Measurements from ENCODE around the gene POLDIP3.

Gene POLDIP3, protein sequence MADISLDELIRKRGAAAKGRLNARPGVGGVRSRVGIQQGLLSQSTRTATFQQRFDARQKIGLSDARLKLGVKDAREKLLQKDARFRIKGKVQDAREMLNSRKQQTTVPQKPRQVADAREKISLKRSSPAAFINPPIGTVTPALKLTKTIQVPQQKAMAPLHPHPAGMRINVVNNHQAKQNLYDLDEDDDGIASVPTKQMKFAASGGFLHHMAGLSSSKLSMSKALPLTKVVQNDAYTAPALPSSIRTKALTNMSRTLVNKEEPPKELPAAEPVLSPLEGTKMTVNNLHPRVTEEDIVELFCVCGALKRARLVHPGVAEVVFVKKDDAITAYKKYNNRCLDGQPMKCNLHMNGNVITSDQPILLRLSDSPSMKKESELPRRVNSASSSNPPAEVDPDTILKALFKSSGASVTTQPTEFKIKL

DNA sequence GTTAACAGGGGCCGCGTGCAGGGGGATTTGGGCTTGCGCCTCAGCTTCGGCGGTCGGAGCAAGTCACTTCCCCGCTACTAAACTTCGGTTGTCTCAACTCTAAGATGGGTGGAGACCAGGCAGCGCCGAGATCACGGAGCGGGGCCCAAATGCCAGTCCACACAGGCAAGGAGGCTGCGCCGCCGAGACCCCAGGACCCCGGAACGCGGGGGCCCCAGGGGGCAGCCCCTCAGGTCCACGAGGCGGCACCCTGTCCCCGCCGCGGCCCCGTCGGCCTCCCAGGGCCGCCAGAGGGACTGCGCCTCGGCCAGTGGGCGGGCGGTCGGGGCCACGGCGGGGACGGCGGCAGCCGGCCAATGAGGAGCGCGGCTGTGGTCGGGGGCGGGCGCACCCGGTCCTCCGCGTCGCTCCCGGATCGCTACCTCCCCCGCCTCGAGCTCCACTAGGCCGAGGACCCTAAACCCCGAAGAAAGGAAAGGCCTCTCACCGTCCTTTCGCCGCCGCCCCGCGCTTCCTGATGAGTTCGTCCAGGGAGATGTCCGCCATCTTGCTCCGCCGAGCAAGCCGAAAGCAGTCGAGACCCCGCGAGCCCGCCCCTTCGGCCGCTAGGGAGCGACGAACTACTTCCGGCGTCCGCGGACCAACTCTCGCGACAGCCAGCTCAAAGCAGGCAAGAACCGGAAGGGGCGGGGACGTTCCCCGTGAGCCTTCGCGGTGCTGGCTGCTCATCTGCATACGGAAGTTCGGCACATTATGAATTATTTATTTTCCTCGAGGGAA is at the start of gene POLDIP3:
Gene POLDIP3, minus strand, starts transcription at position 572 of the 780 bp plus-strand sequence. Its CDS starts 26 bp downstream, at position 546.
- peak; percentile 99 for DNase-seq

DNA sequence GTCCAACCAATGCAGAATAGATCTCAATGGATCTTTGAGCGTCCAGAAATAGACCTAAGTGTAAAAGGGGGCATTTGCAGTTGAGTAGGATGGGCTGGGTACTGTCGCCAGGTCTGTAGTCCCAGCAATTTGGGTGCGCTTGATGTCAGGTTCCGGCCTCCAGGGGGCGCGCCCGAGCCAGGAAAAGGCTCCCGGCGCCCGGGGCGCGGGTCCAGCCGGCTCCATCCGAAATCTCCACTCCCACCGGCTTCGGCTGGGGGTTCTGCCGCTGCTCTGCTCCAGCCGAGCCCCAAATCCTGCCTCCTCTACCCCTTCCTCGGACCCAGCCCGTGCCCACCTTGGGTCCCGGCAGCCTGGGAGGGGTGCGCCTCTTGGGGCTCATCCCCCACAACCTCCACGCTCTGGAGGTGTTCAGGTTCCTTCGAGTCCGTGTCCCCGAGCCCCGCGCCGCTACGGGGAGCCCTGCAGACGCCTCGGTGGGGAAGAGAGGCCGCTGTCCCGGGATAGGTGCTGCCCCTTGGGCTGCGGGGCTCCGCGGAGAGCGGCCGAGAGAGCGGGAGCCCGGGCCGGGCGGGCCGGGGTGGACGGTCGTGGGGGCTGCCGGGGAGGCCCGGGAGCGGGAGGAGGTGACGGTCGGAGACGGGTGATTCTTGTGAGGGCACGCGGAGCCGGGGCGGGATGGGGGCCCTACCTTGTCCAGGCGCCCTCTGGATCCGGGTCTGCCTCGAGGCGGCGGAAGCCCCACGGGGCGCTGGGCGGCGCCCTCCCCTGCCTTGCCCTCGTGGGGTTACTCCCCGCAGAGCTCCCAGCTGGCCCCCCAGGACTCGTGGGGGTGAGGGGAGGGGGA is 47.5 kb upstream of the POLDIP3 start:
- peak; percentile 57 for DNase-seq

DNA sequence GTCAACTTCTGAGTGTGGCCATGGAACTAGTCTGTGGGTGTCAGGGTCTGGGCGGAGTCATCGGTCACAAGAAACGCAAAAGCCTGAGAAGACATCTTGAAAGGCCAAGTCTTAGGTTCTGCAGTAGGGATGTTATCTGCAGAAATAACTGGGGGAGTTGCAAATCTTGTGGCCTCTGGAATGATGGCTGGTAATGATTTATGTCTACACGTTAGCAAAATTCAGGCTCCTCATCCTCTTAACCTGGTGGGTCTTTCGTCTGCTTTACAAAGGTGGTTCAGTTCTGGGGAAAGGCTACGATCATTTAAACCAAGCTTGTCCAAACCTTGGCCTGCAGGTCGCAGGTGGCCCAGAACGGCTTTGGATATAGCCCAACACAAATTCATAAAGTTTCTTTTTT is 41.9 kb upstream of the POLDIP3 start:
- no peak for DNase-seq

DNA sequence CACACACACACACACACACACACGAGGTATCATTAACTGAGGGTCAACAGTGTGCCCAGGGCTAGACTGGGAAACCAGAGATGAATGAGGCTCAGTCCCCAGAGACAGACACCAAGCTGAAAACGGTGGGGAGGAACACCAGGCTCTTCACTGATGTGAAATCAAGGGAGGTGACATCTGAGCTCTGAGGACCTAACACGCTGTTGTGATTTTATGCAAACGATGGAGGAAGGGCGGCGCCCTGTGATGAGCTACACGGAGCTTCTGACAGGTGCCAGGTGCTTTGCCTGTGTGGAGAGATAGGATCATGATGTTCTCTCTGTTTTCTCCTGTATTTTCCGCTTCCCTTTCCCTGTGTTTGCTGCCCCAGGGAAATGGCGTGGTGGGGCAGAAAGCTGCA is 41.0 kb upstream of the POLDIP3 start:
- peak; percentile 69 for DNase-seq

DNA sequence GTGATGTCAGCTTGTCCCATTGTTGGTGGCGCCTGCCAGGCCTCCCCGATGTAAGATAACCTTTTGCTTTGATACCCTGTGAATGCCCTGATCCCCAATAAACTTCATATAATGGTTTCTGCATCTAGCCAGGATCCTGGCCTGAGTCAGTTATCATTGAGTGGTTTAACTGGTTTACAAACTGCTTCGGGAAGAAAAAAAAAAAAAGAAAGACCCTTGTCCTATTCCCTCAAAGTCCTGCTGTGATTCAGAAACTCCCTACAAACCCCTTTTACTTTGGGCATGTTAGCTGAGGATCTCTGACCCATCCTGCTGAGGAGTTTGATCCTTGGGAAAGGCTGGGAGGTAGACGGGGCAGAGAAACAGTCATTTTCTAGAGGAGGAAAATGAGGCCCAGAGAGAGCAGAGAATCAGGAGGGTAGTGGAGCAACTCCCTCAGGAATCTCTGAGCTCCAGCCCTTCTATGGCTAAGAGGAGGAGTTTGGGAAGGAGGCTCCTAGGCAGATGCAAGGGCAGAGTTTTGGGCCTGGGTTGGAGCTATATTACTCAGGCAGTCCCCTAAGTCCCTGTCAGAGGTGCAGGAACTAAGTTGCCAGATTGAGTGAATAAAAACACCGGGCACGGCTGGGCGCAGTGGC is 39.9 kb upstream of the POLDIP3 start:
- no peak for DNase-seq

DNA sequence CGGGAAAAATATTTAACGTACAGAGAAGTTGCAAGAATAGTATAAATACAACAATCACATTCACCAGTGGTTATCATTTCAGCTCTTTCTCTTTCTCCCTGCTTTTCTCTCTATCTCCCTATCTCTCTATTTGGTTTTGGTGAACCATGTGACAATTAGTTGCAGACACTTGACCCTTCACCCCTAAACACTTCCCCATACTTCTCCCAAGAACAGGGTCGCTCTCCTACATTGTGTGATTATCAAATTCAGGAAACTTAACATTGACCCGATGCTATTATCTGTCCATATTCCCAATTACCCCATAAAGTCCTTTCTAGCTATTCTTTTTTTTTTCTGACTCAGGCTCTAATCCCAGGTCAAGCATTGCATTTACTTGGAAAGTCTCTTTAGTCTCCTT is 39.3 kb upstream of the POLDIP3 start:
- no peak for DNase-seq

DNA sequence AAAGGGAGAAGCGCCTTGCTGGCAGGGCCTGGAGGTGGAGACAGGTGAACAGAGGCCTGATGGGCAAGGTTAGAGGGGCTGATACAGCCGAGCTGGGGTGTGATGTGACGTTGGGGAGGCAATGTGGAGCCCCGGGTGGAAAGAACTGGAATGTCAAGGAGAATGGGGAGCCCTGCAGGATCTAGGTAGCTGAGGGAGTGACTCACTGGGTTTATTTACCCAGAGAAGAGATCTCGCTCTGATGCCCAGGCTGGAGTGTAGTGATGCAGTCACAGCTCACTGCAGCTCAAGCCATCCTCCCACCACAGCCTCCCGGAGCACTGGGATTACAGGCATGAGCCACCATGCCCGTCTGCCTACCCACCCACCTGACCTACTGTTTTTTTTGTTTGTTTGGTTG is 36.5 kb upstream of the POLDIP3 start:
- DNase-seq = no peak

DNA sequence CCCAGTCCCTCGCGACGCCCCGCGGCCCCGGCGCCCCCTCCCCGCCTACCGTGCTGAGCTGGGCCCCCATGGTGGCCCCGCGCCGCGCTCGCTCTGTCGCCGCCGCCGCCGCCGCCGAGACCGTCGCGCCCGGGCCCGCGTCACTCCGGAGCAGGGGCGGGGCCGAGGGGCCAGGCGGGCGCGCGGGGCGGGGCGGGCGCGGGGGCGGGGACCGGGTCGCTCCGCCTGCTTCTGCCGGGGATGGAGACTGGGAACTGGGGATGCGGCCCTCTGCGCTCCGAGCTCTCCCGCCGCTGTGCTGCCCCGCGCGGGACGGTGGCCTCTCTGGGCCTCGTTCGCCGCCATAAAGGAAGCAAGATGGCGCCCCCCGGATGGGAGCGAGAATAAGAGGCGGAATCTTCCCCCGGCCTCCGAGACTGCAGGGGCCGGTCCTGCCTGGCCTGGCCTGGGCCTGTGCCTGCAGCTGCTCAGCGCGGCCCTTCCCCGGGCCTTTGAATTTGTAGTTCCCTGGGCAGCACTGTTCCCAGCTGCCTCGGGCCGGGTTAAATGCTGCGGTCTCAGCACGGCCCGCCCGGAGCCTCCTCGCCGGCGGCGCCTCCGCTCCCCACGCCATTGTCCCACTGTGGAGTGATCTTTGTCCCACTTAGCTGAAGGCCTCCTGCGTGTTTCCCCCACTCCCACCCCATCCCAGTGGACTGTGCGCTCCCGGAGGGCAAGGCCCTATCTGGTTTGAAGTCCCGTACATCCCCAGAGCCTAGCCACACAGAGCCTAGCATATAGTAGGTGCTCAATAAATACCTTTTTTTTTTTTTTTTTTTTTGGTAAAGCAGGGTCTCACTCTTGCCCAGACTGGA is 34.8 kb upstream of the POLDIP3 start, which contains the start of gene CYB5R3:
Gene CYB5R3, minus strand, starts transcription at position 147 of the 854 bp plus-strand sequence. Its CDS starts 77 bp downstream, at position 70.
- DNase-seq = peak; percentile 69

DNA sequence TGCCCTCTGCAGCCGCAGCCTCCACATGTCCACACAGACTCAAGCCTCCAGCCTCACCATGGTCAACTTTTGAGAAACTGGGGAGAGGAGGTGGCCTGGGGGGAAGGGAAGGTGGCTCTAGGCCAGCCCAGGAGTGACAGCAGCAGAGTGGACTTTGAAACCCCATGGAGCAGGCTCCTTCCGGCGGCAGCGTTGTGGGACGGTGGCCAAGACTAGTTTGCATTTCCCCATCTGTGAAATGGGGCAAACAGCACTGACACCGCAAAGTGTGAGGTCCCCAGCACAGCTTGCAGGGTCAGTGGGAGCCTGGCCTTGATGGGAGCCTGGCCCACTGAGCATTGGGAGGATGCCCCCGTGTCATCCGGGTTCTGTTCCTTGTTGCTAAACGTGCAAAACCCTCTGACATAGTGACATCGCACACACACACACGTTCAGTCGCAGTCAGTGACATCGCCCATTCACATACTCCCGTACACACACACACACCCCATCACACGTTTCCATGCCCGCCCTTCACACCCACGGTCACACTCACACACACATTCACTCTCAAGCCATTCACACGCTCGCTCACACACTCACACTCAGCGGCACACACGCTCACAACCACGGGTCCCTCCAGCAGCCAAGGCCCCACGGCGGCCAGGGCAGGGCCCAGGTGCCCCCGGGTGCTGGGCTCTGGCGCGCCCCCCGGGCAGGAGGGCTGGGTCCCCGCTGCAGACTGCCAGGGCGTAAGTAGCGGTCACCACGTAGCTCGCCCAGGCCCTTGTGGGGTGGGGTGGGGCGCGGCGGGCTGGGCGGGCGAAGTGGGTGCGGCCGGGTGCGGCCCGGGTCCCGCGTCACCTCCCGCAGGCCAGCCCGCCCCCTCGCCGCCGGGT is 33.9 kb upstream of the POLDIP3 start:
- peak; percentile 49 for DNase-seq

DNA sequence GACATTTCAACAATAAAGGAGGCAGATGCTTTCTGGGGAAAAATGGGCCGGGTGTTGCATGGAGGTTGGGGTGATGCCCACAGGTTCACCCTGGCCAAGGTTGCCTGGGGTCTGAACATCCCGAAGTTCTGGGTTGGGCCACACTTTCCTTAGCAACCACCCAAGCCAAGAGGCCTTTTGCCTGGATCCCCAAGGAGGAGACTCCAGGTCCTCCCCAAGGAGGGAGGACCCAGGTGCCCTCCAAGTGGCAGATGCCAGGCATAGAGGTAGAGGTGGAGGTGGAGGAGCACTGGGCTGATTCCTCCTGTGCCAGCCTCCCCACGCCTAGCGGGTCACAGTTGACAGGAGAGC is 33.3 kb upstream of the POLDIP3 start:
- DNase-seq = no peak

DNA sequence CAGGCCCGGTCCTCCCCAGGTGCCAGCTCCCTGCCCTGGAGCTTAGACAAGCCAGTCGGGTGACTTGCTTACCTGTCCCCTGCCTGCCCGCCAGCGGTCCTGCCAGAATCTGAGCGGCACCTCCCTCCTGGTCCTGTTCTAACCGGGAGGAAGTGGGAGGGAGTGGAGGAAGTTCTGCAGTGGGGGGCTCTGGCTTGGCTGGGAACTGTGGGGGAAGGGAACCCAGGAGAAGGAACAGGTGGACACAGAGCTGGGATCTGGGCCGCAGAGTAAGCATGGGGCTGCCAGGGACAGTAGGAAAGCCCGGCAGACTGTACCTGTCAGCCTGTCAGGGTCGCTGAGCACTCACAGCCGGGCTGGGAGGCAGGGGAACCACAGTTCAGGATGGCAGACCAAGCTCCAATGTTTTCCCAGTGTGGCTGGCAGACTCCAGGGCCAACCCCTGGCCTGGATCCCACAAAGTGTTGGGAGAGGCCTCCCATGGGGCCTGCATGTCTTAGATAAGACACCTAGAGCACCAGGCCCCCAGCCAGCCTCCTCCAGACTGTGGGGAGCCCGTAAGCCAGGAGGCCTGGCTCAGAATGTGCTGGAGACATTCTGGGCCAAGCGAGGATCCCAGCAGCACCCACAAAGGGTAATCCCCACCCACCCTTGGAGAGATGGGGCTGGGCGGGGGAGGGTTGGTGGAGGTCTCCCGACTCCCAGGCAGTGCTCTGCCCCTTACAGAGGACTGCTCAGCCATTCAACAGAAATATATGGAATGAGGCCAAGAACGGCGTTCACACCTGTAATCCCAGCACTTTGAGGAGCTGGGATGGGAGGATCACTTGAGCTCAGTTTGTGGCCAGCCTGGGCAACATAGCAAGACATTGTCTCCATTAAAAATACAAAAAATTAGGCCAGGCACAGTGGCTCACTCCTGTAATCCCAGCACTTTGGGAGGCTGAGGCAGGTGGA is 32.2 kb upstream of the POLDIP3 start:
- no peak for DNase-seq

DNA sequence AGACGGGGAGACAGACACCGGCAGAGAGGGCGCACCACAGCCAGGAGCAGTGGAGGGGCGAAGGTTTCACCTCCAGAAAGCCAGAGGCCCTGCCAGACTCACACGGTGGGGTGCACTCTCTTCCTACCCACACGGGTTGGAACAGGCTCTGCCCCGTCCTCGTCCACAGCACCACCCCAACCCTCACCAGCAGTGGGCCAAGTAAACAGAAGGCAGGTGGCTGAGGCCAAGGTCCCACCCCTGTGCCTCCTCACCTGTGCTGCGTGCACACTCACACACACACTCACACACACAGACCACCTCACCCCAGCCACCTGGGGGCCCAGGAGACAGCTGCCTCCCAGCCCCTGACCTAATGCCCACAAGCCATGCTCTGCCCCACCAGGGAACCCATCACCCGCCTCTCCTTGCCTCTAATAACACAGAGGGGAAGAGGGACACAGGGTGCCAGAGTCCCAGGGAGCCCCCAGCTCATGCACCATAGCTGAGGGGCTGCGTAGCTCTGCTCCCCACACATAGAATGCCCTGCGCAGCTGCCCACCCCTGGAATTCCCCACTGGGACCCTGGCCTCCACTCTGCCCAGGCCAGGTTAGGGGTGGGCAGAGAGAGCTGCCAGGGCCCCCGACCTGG is 31.4 kb upstream of the POLDIP3 start:
- DNase-seq = no peak

DNA sequence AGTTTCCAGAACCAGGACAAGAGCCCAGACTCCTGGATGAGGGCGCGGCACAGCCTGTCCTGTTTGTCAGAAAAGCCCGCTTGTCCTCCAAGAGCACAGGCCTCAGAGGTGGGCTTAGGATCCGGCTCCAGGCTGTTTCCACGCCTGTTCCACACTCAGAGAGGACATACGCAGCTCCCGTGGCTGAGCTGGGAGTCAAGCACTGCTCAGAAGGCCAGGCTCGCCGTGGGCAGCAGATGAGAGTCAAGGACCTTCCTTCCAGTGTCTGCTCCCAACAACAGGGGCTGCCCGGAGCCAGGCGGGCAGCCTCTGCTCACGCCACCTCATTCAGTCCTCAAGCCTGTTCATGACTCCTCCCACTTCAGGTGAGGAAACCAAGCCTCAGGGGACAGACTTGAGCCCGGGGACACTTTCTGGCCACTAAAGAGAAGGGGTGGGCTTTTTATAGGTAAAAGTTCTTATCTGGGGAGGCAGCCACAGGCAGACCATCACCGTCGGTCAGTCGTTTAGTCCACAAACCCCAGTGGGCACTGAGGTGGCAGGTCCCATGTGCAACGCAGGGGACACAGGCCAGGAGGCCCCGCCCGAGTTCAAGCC is 30.8 kb upstream of the POLDIP3 start:
- DNase-seq = no peak

DNA sequence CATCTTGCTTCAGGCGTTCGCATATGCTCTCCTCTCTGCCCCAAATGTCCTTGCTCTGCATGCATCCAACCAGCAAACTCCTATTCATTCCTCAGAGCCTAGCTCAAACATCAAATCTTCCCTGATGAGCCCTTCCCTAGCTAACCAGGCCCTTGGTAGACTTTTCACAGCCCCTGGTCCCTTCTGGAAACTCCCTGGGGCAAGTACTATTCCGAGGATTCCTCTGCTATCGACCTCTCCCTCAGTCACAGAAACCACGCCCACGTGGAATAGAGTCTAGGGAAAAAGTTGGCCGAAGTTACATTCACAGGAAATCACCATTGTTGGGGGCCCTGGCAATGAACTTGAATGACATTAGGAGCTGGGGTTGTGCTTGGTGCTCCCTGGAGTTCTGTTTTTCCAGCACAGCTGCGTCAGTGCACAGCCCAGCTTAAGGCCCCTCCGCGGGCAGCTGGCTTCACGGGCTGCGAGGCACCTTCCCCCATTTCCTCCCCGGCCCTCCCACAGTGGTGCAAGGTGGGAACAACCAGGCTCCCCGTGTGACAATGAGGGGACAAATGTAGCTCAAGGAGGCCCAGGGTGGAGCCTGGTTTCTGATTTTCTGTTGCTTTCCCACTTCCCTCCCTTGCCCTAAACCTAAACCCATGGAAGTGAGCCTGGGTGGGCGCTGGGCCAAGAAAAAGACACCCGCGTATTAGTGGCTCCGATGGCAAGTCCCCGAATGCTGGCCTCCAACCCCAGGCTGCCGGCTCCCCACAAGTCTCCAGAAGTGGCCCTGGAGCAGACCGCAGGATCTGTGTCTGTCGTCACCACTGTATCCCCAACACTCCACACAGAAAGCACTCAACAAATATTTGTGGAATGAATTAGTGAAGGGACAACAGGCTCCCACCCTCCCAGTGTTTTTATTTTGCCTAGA is 30.0 kb upstream of the POLDIP3 start:
- no peak for DNase-seq

DNA sequence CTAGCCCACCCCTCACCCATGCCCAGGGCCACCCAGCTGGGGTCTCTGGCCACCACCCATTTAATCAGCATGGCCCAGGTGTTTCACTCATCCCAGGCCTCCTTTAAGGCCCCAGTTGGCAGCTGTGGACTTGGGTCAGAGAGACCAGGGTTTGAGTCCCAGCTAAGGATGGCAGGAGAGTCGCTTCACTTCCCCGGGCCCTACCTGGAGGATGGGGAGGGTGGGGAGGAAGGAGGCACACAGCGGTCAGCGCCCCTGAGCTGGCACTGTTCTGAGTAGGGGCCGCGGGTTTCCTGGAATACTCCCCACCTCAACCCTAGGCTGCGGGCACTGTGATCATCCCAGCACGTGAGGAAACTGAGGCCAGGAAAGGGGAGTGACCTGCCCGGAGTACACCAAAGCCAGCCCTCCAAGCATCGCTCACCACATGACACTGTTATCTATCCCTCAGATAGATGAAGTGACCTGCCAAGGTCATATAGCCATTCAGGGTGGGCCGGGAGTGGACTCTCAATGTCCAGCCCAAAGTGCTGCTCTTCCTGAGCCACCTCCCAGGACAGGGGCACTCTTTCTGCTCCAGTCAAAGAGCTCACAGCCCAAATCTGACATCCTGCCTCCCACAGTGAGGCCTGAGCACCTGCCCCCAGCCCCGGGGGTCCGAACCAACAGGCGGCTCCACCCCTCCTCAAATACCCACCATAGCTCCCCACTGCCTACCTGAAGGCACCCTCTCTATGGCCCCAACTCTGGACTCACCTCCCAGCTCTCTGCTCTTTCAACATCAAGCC is 29.1 kb upstream of the POLDIP3 start:
- DNase-seq = no peak
